Neural cell (in vitro differentiated cells): Measurements from ENCODE around the gene RDX.

Experiments used
- CTCF ChIP-seq: fragments of 450-650 bp; IDR thresholded peaks from 2 replicates; pipeline ENCODE4 v1.5.1; 2014; ENCODE audit warnings: antibody characterized with exemption, mild to moderate bottlenecking, moderate library complexity; ENCODE audit not compliant: poor library complexity, severe bottlenecking
- EP300 ChIP-seq: fragments of 450-650 bp; conservative IDR thresholded peaks from 2 replicates; pipeline ENCODE4 v1.6.1; 2014; ENCODE audit warnings: antibody characterized with exemption, mild to moderate bottlenecking, moderate library complexity; ENCODE audit not compliant: poor library complexity, severe bottlenecking
- MXI1 ChIP-seq: fragments of 450-650 bp; conservative IDR thresholded peaks from 2 replicates; pipeline ENCODE4 v1.6.1; 2014; ENCODE audit warnings: antibody characterized with exemption, mild to moderate bottlenecking; ENCODE audit not compliant: poor library complexity, severe bottlenecking
- POLR2AphosphoS5 ChIP-seq: IDR thresholded peaks from 2 replicates; pipeline ENCODE4 v1.6.1; 2012
- RAD21 ChIP-seq: fragments of 450-650 bp; conservative IDR thresholded peaks from 2 replicates; pipeline ENCODE4 v1.6.1; 2014; ENCODE audit warnings: antibody characterized with exemption, mild to moderate bottlenecking, moderate library complexity
- REST ChIP-seq: IDR thresholded peaks from 2 replicates; pipeline ENCODE4 v1.6.1; 2012; ENCODE audit warnings: borderline replicate concordance
- SMC3 ChIP-seq: fragments of 450-650 bp; conservative IDR thresholded peaks from 2 replicates; pipeline ENCODE4 v1.6.1; 2014; ENCODE audit warnings: antibody characterized with exemption, mild to moderate bottlenecking, moderate library complexity; ENCODE audit not compliant: poor library complexity
- TAF1 ChIP-seq: IDR thresholded peaks from 2 replicates; pipeline ENCODE4 v1.6.1; 2012; ENCODE audit warnings: low read depth

GRCh38 chr11:110338684-110339083, 42.3 kb upstream of the RDX start:
- TF ChIP-seq MXI1: no peak
- TF ChIP-seq TAF1: no peak
- TF ChIP-seq CTCF: no peak
- no peak for TF ChIP-seq RAD21
- TF ChIP-seq SMC3: no peak
- no peak for TF ChIP-seq POLR2AphosphoS5
- TF ChIP-seq REST: no peak
- no peak for TF ChIP-seq EP300
